ENCODE measurements around the gene C1QTNF1.
"Not testable (repeated sequence)": the region's sequence is repeated elsewhere in the genome, so short reads cannot be mapped to it uniquely, and the experiment has no call there.

Gene C1QTNF1

GRCh38 chr17:79011451-79012147, 12.4 kb upstream of the C1QTNF1 start:
- DNase-seq (ENCODE audit: insufficient read length, low spot score) = no peak
- no peak for FAIRE-seq

DNA sequence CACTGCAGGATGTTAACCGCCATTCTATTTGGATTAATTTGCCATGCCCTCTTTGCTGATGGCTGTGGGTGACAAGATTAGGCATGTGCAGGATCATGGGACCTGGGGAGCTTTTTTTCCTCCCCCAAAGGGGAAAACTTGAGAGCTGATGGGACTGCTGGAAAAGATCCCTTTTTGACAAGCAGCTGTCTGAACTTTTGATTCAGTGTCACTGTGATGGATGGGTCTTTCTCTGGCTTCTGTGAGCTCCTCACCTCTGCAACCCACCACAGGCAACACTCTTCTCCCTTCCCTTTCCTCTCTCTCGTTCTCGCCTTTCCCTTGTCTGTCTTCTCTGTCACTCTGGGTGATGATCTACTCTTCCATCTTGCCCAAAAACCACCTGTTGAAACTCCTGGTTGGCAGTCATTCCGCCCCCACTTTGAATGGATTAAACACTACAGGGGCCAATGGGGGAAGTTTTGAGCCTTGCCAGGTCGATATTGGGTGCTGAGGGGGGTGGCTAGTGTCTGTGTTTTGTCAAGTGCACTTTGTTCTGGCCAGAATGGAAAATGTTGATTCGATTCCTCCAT, 11.3 kb upstream of the C1QTNF1 start:
- FAIRE-seq = no peak
- no peak for TF ChIP-seq TAF1 (IDR thresholded peaks at IDR 0.05; ENCODE audit: low read depth, low read length)
- TF ChIP-seq PAX5 (IDR thresholded peaks at IDR 0.05; ENCODE audit: insufficient read depth, low read length, severe bottlenecking) = no peak
- no peak for TF ChIP-seq SPI1 (IDR thresholded peaks at IDR 0.05; ENCODE audit: low read depth, low read length)
- TF ChIP-seq POLR2A (IDR thresholded peaks at IDR 0.05; ENCODE audit: low read depth, low read length) = no peak
- TF ChIP-seq POLR2AphosphoS5 (IDR thresholded peaks at IDR 0.05; ENCODE audit: low read depth, low read length) = no peak
- TF ChIP-seq POU2F2 (IDR thresholded peaks at IDR 0.05; ENCODE audit: low read depth, low read length) = no peak
- no peak for DNase-seq (ENCODE audit: insufficient read length, low spot score)

More at GRCh38 chr17:79011451-79012147, 12.4 kb upstream of the C1QTNF1 start:
- TF ChIP-seq POLR2A (IDR thresholded peaks at IDR 0.05; ENCODE audit: low read depth, low read length) = no peak

- no peak for DNase-seq (ENCODE audit: insufficient read length, low spot score)
- FAIRE-seq = no peak
- TF ChIP-seq PAX5 (IDR thresholded peaks at IDR 0.05; ENCODE audit: insufficient read depth, low read length, severe bottlenecking) = no peak
- no peak for TF ChIP-seq SPI1 (IDR thresholded peaks at IDR 0.05; ENCODE audit: low read depth, low read length)
- TF ChIP-seq TAF1 (IDR thresholded peaks at IDR 0.05; ENCODE audit: low read depth, low read length) = no peak
- no peak for TF ChIP-seq POU2F2 (IDR thresholded peaks at IDR 0.05; ENCODE audit: low read depth, low read length)
- TF ChIP-seq POLR2AphosphoS5 (IDR thresholded peaks at IDR 0.05; ENCODE audit: low read depth, low read length) = no peak
- TF ChIP-seq POLR2A (IDR thresholded peaks at IDR 0.05; ENCODE audit: low read depth, low read length) = no peak
Measured at GRCh38 chr17:79014158-79014758, 9.7 kb upstream of the C1QTNF1 start.

DNA sequence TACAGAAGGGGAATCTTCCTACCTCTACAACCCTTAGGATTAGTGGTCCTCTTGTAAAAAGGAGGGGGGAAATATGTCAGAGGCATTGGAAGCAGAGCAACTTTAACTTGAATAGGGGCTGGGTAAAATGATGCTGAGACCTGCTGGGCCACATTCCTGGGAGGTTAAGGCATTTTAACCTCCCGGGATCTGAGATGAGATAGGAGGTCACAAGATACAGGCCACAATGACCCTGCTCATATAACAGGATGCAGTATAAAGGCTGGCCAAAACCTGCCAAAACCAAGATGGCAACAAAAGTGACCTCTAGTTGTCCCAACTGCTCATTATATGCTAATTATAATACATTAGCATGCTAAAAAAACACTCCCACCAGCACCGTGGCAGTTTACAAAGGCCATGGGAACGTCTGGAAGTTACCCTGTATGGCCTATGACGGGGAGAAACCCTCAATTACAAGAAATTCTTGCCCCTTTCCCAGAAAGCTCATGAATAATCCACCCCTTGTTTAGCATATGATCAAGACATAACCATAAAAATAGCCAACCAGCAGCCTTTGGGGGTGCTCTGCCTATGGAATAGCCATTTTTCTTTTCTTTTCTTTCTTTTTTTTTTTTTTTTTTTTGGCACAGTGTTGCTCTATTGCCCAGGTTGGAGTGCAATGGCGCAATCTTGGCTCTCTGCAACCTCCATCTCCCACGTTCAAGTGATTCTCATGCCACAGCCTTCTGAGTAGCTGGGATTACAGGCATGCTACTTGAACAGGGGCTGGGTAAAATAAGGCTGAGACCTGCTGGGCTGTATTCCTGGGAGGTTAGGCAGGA, 6.2 kb upstream of the C1QTNF1 start:
- TF ChIP-seq PAX5 (IDR thresholded peaks at IDR 0.05; ENCODE audit: insufficient read depth, low read length, severe bottlenecking) = no peak
- no peak for TF ChIP-seq SPI1 (IDR thresholded peaks at IDR 0.05; ENCODE audit: low read depth, low read length)
- no peak for TF ChIP-seq POLR2A (IDR thresholded peaks at IDR 0.05; ENCODE audit: low read depth, low read length)
- TF ChIP-seq POU2F2 (IDR thresholded peaks at IDR 0.05; ENCODE audit: low read depth, low read length) = no peak
- no peak for TF ChIP-seq POLR2AphosphoS5 (IDR thresholded peaks at IDR 0.05; ENCODE audit: low read depth, low read length)
- TF ChIP-seq TAF1 (IDR thresholded peaks at IDR 0.05; ENCODE audit: low read depth, low read length) = no peak
- DNase-seq (ENCODE audit: insufficient read length, low spot score) (no peak), FAIRE-seq (no peak)

GRCh38 chr17:79018370-79018695, 5.6 kb upstream of the C1QTNF1 start:
- DNase-seq (ENCODE audit: insufficient read length, low spot score) = no peak
- no peak for FAIRE-seq
- TF ChIP-seq POU2F2 (IDR thresholded peaks at IDR 0.05; ENCODE audit: low read depth, low read length) (no peak), TAF1 (IDR thresholded peaks at IDR 0.05; ENCODE audit: low read depth, low read length) (no peak), POLR2AphosphoS5 (IDR thresholded peaks at IDR 0.05; ENCODE audit: low read depth, low read length) (no peak)

DNA sequence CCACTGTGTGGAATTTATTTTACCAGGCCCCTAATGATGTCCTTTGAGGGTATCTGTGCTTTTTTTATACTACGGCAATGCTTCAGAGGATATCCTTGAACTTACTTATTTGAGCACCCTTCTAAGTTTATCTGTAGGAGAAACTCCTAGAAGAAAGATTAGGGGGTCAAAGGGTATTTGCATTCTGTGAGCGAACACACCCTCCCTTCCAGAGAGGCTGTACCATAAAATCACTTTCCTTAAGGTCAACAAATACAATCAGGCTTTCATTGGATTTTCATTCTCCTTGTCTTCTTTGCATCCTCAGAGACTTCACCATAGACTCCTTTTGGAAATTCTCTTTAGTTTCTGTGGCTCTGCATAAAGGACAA, 4.7 kb upstream of the C1QTNF1 start:
- no peak for TF ChIP-seq SPI1 (IDR thresholded peaks at IDR 0.05; ENCODE audit: low read depth, low read length)
- no peak for TF ChIP-seq POLR2A (IDR thresholded peaks at IDR 0.05; ENCODE audit: low read depth, low read length)
- no peak for TF ChIP-seq POLR2AphosphoS5 (IDR thresholded peaks at IDR 0.05; ENCODE audit: low read depth, low read length)
- TF ChIP-seq TAF1 (IDR thresholded peaks at IDR 0.05; ENCODE audit: low read depth, low read length) = no peak
- no peak for TF ChIP-seq PAX5 (IDR thresholded peaks at IDR 0.05; ENCODE audit: insufficient read depth, low read length, severe bottlenecking)
- no peak for FAIRE-seq
- no peak for DNase-seq (ENCODE audit: insufficient read length, low spot score)

- FAIRE-seq (no peak), DNase-seq (ENCODE audit: insufficient read length, low spot score) (no peak)
- TF ChIP-seq TAF1 (IDR thresholded peaks at IDR 0.05; ENCODE audit: low read depth, low read length) (no peak), POU2F2 (IDR thresholded peaks at IDR 0.05; ENCODE audit: low read depth, low read length) (no peak), POLR2A (IDR thresholded peaks at IDR 0.05; ENCODE audit: low read depth, low read length) (no peak), PAX5 (IDR thresholded peaks at IDR 0.05; ENCODE audit: insufficient read depth, low read length, severe bottlenecking) (no peak), SPI1 (IDR thresholded peaks at IDR 0.05; ENCODE audit: low read depth, low read length) (no peak), POLR2AphosphoS5 (IDR thresholded peaks at IDR 0.05; ENCODE audit: low read depth, low read length) (no peak)
Measured at GRCh38 chr17:79019632-79020584, 4.1 kb upstream of the C1QTNF1 start.

DNA sequence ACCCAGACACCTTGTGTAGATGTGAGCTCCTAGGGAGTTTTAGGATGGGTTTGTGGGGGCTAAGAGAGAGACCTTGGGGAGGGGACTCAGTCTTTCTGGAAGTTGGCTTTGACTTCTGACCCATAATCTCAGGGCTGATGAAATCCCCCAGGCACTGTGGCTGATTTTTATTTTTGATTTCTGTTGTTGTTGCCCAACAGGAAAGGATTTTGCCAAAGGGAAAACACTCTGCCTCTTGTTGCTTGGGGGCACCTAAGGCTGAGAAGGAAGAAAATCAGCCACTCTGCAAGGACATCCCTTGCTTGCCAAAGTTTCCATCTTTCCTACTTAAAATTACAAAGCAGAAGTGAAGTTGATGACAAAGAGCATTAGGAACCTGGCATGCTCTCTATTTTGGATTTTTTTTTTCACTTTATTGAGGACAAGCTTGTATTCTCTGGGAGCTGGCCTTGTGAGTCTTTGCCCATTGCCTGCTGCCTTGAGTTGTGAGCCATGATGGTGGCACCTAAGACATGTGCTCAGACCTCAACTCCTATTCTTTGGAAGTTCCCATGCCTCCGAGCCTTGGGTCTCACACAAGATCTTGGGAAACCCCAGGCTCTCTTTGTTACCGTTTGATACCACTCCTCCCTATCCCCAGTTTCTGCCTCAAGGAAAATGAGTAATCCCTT, 3.2 kb upstream of the C1QTNF1 start:
- FAIRE-seq (no peak), DNase-seq (ENCODE audit: insufficient read length, low spot score) (no peak)
- no peak for TF ChIP-seq TAF1 (IDR thresholded peaks at IDR 0.05; ENCODE audit: low read depth, low read length)
- TF ChIP-seq POLR2AphosphoS5 (IDR thresholded peaks at IDR 0.05; ENCODE audit: low read depth, low read length) = no peak
- no peak for TF ChIP-seq PAX5 (IDR thresholded peaks at IDR 0.05; ENCODE audit: insufficient read depth, low read length, severe bottlenecking)
- no peak for TF ChIP-seq POLR2A (IDR thresholded peaks at IDR 0.05; ENCODE audit: low read depth, low read length)
- no peak for TF ChIP-seq POU2F2 (IDR thresholded peaks at IDR 0.05; ENCODE audit: low read depth, low read length)
- no peak for TF ChIP-seq SPI1 (IDR thresholded peaks at IDR 0.05; ENCODE audit: low read depth, low read length)

GRCh38 chr17:79021929-79022328, 2.0 kb upstream of the C1QTNF1 start:
- FAIRE-seq = not testable (repeated sequence)

More at GRCh38 chr17:79021929-79022328, 2.0 kb upstream of the C1QTNF1 start:
- not testable (repeated sequence) for DNase-seq (ENCODE audit: insufficient read length, low spot score)

Measured in GM12891 (cell line).